ENCODE data around the gene GLIS1.

The GLIS1 gene

GRCh38 chr1:53580739-53581475, 158.1 kb downstream of the GLIS1 start:
- DNase-seq (ENCODE audit: low read depth in 2 of 2): no peak

GRCh38 chr1:53580009-53580400, 159.0 kb downstream of the GLIS1 start:
- no peak for DNase-seq (ENCODE audit: low read depth in 2 of 2)

GRCh38 chr1:53579221-53580008, 159.5 kb downstream of the GLIS1 start:
- DNase-seq (ENCODE audit: low read depth in 2 of 2): no peak

GRCh38 chr1:53578358-53578757, 160.6 kb downstream of the GLIS1 start:
- no peak for DNase-seq (ENCODE audit: low read depth in 2 of 2)

GRCh38 chr1:53577761-53578100, 161.2 kb downstream of the GLIS1 start:
- DNase-seq (ENCODE audit: low read depth in 2 of 2): no peak

GRCh38 chr1:53576866-53577760, 161.9 kb downstream of the GLIS1 start:
- no peak for DNase-seq (ENCODE audit: low read depth in 2 of 2)

GRCh38 chr1:53576381-53576801, 162.6 kb downstream of the GLIS1 start:
- no peak for DNase-seq (ENCODE audit: low read depth in 2 of 2)

GRCh38 chr1:53575955-53576320, 163.0 kb downstream of the GLIS1 start:
- no peak for DNase-seq (ENCODE audit: low read depth in 2 of 2)

- no peak for DNase-seq (ENCODE audit: low read depth in 2 of 2)
Measured at GRCh38 chr1:53575141-53575954, 163.6 kb downstream of the GLIS1 start.

- DNase-seq (ENCODE audit: low read depth in 2 of 2): no peak
Measured at GRCh38 chr1:53574621-53575020, 164.3 kb downstream of the GLIS1 start.

GRCh38 chr1:53573931-53574330, 165.0 kb downstream of the GLIS1 start:
- DNase-seq (ENCODE audit: low read depth in 2 of 2): no peak

GRCh38 chr1:53573522-53573921, 165.4 kb downstream of the GLIS1 start:
- no peak for DNase-seq (ENCODE audit: low read depth in 2 of 2)

GRCh38 chr1:53572815-53573173, 166.2 kb downstream of the GLIS1 start:
- DNase-seq (ENCODE audit: low read depth in 2 of 2): no peak

- no peak for DNase-seq (ENCODE audit: low read depth in 2 of 2)
Measured at GRCh38 chr1:53572065-53572814, 166.7 kb downstream of the GLIS1 start.

GRCh38 chr1:53568540-53568939, 170.4 kb downstream of the GLIS1 start:
- DNase-seq (ENCODE audit: low read depth in 2 of 2): no peak

- no peak for DNase-seq (ENCODE audit: low read depth in 2 of 2)
Measured at GRCh38 chr1:53567851-53568250, 171.1 kb downstream of the GLIS1 start.

- DNase-seq (ENCODE audit: low read depth in 2 of 2): no peak
Measured at GRCh38 chr1:53567450-53567849, 171.5 kb downstream of the GLIS1 start.

GRCh38 chr1:53563611-53564010, 175.4 kb downstream of the GLIS1 start:
- DNase-seq (ENCODE audit: low read depth in 2 of 2): no peak

GRCh38 chr1:53562981-53563379, 176.0 kb downstream of the GLIS1 start:
- no peak for DNase-seq (ENCODE audit: low read depth in 2 of 2)

GRCh38 chr1:53562291-53562980, 176.5 kb downstream of the GLIS1 start:
- no peak for DNase-seq (ENCODE audit: low read depth in 2 of 2)

All from stimulated activated CD4-positive, alpha-beta T cell treated with anti-CD3 and anti-CD28 coated beads, Interleukin-1b, Interleukin-23, amount 100 ng/mL, for 1 hour (primary cell).